ENCODE measurements around the gene IGF2. TPM values are rescaled to one million over a fixed set of nuclear protein-coding genes. Genes with fewer than 3 reads are reported as not detected.

IGF2 gene
- total RNA-seq, 1 experiment from 2014 or later: 1.5 TPM

DNA sequence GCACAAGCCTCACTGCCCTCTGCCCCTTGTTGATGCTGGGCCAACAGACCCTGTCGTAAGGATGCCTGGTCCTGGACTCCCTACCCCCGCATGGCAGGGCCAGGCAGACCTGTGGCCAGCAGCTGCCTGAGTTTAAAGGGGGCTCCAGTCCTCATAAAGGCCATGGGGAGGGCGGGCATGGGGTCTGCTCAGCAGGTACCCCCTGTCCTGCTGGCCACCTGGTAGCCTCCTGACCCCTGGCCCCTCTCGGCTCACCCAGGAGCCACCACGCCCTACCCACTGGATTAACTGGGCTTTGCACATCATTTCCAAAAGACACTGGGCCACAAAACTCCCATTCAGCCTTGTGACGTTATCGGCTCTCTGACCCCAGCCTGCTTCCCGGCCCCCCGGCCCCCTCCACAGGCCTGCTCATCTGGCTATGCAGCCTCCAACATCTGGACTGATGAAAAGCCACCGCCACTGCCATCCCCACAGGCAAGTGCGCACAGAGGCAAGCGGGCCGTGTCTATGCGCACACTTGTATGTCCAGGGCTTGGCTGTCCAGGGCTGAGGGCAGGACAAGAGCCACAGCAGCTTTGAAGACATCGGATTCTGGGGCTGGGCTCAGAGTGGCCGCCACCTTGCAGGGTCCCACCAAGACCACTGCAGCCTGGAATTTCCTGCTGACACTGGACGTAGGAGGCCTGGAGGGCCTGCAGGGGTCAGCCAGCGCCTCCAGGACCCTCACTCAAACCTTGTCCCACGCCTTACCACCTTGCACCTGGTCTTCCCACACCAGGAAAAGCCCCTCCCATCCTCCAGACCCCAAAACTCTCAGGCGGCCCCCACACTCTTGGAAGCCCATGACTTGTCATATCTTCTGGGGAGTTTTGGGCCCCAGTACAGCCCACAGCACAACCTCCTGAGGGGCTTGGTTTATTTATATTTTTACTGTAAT, 48.7 kb downstream of the IGF2 start:
- DNase-seq (ENCODE audit: low spot score) (no peak), ATAC-seq (no peak)
- H3K9me3 Mint-ChIP-seq: no peaks in the 10 kb centered on the region
- no peaks in the 10 kb centered on the region for H3K4me1 Mint-ChIP-seq
- no peak for TF ChIP-seq ZNF423 (CRISPR knock-in tag; IDR thresholded peaks at IDR 0.05)
- TF ChIP-seq, protein P1, sequence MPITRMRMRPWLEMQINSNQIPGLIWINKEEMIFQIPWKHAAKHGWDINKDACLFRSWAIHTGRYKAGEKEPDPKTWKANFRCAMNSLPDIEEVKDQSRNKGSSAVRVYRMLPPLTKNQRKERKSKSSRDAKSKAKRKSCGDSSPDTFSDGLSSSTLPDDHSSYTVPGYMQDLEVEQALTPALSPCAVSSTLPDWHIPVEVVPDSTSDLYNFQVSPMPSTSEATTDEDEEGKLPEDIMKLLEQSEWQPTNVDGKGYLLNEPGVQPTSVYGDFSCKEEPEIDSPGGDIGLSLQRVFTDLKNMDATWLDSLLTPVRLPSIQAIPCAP (CRISPR knock-in tag; IDR thresholded peaks at IDR 0.05): no peak
- no peak for TF ChIP-seq NFE2L1 (CRISPR knock-in tag; IDR thresholded peaks at IDR 0.05)
- no peak for TF ChIP-seq ZNF263 (CRISPR knock-in tag; IDR thresholded peaks at IDR 0.05; ENCODE audit: low read depth)
- no peak for TF ChIP-seq ZNF138 (CRISPR knock-in tag; conservative IDR thresholded peaks at IDR 0.05)
- no peak for TF ChIP-seq TCF7 (CRISPR knock-in tag; IDR thresholded peaks at IDR 0.05; ENCODE audit: low read depth)
- TF ChIP-seq GTF2I (CRISPR knock-in tag; conservative IDR thresholded peaks at IDR 0.05): no peak
- TF ChIP-seq, protein P2, sequence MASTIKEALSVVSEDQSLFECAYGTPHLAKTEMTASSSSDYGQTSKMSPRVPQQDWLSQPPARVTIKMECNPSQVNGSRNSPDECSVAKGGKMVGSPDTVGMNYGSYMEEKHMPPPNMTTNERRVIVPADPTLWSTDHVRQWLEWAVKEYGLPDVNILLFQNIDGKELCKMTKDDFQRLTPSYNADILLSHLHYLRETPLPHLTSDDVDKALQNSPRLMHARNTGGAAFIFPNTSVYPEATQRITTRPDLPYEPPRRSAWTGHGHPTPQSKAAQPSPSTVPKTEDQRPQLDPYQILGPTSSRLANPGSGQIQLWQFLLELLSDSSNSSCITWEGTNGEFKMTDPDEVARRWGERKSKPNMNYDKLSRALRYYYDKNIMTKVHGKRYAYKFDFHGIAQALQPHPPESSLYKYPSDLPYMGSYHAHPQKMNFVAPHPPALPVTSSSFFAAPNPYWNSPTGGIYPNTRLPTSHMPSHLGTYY (CRISPR knock-in tag; IDR thresholded peaks at IDR 0.05): no peak
- TF ChIP-seq, protein P3, sequence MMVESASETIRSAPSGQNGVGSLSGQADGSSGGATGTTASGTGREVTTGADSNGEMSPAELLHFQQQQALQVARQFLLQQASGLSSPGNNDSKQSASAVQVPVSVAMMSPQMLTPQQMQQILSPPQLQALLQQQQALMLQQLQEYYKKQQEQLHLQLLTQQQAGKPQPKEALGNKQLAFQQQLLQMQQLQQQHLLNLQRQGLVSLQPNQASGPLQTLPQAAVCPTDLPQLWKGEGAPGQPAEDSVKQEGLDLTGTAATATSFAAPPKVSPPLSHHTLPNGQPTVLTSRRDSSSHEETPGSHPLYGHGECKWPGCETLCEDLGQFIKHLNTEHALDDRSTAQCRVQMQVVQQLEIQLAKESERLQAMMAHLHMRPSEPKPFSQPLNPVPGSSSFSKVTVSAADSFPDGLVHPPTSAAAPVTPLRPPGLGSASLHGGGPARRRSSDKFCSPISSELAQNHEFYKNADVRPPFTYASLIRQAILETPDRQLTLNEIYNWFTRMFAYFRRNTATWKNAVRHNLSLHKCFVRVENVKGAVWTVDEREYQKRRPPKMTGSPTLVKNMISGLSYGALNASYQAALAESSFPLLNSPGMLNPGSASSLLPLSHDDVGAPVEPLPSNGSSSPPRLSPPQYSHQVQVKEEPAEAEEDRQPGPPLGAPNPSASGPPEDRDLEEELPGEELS (CRISPR knock-in tag; IDR thresholded peaks at IDR 0.05): no peak
- TF ChIP-seq JAZF1 (CRISPR knock-in tag; IDR thresholded peaks at IDR 0.05): no peak
- no peak overlapping the region for H3K4me3 Mint-ChIP-seq
- POLR2A ChIA-PET: no interaction called here
- peaks cover 4% of the 10 kb centered on the region for H3K27me3 Mint-ChIP-seq (ENCODE audit: low read depth)
- no peaks in the 10 kb centered on the region for H3K36me3 Mint-ChIP-seq
- H3K27ac Mint-ChIP-seq: no peak overlapping the region
- CTCF ChIA-PET: interaction anchor here (1.0 to 2.1 kb wide), 5 partner anchors 16 to 61 kb away, joined by 3 to 21 read pairs (median 5); no protein-coding TSS in a partner anchor

DNA sequence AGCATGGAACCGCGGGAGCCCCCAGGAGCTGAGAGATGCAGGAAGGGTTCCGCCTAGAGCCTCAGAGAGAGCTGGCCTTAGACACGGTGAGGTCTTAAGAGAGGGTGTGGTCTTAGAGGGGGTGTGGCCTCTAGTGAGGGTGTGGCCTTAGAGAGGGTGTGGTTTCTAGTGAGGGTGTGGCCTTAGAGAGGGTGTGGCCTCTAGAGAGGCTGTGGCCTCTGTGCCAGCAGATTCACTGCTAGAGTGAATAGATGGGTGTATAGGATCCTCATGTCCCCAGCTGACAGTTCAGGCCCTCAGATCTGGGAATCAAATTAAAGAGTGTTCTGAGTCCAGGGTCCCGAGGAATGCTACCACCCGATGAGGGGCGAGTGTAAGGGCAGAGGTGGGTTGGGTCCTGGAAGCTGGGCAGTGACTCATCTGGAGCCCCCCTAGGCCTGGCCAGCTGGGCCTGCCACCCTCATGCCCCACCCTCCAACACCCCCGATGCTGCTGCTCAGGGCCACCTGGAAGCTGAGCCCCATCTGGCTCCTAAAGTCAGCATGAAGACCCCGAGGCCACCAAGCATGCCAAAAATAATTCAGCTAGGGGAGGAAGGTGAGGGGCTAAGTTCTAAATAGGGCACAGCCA, 49.5 kb downstream of the IGF2 start:
- Mint-ChIP-seq H3K27me3 (ENCODE audit: low read depth) (peaks cover 8% of the 10 kb centered on the region), H3K9me3 (peaks cover 6% of the 10 kb centered on the region), H3K27ac (no peak overlapping the region), H3K4me3 (no peak overlapping the region), H3K36me3 (peaks cover 4% of the 10 kb centered on the region), H3K4me1 (no peaks in the 10 kb centered on the region)
- CTCF ChIA-PET: interaction anchor here (0.5 to 2.1 kb wide), 19 partner anchors 8 to 442 kb away, joined by 3 to 21 read pairs (median 4); no protein-coding TSS in a partner anchor
- POLR2A ChIA-PET: no interaction called here
- ATAC-seq (peak; percentile 98), DNase-seq (ENCODE audit: low spot score) (peak; percentile 61)
- no peak for TF ChIP-seq ESRRA (CRISPR knock-in tag; IDR thresholded peaks at IDR 0.05; ENCODE audit: borderline replicate concordance)
- TF ChIP-seq MXD4 (CRISPR knock-in tag; IDR thresholded peaks at IDR 0.05; ENCODE audit: borderline replicate concordance): no peak
- no peak for TF ChIP-seq NFYB (CRISPR knock-in tag; conservative IDR thresholded peaks at IDR 0.05; ENCODE audit: low read depth)
- no peak for TF ChIP-seq ZNF317 (CRISPR knock-in tag; IDR thresholded peaks at IDR 0.05; ENCODE audit: borderline replicate concordance, low read depth)
- TF ChIP-seq EMX1 (CRISPR knock-in tag; IDR thresholded peaks at IDR 0.05): no peak
- TF ChIP-seq, protein P4, sequence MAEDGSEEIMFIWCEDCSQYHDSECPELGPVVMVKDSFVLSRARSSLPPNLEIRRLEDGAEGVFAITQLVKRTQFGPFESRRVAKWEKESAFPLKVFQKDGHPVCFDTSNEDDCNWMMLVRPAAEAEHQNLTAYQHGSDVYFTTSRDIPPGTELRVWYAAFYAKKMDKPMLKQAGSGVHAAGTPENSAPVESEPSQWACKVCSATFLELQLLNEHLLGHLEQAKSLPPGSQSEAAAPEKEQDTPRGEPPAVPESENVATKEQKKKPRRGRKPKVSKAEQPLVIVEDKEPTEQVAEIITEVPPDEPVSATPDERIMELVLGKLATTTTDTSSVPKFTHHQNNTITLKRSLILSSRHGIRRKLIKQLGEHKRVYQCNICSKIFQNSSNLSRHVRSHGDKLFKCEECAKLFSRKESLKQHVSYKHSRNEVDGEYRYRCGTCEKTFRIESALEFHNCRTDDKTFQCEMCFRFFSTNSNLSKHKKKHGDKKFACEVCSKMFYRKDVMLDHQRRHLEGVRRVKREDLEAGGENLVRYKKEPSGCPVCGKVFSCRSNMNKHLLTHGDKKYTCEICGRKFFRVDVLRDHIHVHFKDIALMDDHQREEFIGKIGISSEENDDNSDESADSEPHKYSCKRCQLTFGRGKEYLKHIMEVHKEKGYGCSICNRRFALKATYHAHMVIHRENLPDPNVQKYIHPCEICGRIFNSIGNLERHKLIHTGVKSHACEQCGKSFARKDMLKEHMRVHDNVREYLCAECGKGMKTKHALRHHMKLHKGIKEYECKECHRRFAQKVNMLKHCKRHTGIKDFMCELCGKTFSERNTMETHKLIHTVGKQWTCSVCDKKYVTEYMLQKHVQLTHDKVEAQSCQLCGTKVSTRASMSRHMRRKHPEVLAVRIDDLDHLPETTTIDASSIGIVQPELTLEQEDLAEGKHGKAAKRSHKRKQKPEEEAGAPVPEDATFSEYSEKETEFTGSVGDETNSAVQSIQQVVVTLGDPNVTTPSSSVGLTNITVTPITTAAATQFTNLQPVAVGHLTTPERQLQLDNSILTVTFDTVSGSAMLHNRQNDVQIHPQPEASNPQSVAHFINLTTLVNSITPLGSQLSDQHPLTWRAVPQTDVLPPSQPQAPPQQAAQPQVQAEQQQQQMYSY (CRISPR knock-in tag; IDR thresholded peaks at IDR 0.05): no peak
- TF ChIP-seq, protein P5, sequence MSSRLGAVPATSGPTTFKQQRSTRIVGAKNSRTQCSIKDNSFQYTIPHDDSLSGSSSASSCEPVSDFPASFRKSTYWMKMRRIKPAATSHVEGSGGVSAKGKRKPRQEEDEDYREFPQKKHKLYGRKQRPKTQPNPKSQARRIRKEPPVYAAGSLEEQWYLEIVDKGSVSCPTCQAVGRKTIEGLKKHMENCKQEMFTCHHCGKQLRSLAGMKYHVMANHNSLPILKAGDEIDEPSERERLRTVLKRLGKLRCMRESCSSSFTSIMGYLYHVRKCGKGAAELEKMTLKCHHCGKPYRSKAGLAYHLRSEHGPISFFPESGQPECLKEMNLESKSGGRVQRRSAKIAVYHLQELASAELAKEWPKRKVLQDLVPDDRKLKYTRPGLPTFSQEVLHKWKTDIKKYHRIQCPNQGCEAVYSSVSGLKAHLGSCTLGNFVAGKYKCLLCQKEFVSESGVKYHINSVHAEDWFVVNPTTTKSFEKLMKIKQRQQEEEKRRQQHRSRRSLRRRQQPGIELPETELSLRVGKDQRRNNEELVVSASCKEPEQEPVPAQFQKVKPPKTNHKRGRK (CRISPR knock-in tag; IDR thresholded peaks at IDR 0.05; ENCODE audit: borderline replicate concordance): no peak
- TF ChIP-seq JUN (CRISPR knock-in tag; IDR thresholded peaks at IDR 0.05): no peak
- TF ChIP-seq, protein P6, sequence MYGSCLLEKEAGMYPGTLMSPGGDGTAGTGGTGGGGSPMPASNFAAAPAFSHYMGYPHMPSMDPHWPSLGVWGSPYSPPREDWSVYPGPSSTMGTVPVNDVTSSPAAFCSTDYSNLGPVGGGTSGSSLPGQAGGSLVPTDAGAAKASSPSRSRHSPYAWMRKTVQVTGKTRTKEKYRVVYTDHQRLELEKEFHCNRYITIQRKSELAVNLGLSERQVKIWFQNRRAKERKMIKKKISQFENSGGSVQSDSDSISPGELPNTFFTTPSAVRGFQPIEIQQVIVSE (CRISPR knock-in tag; IDR thresholded peaks at IDR 0.05; ENCODE audit: borderline replicate concordance): no peak
- no peak for TF ChIP-seq ZNF671 (CRISPR knock-in tag; IDR thresholded peaks at IDR 0.05)
